ENCODE data around the gene KDM4B.

The KDM4B gene

GRCh38 chr19:4993683-4994082 is 24.8 kb downstream of the KDM4B start:
- no peak overlapping the region for H3K4me3 ChIP-seq (ENCODE audit: low read length)
- H3K36me3 ChIP-seq (ENCODE audit: control insufficient read depth, insufficient read depth, low read length): no peaks in the 10 kb centered on the region
- no peaks in the 10 kb centered on the region for H3K27me3 ChIP-seq (ENCODE audit: control insufficient read depth, insufficient read depth, low read length)
- no peaks in the 10 kb centered on the region for H3K9me3 ChIP-seq (ENCODE audit: control insufficient read depth, insufficient read depth, low read length)
- no peaks in the 10 kb centered on the region for H3K4me1 ChIP-seq (ENCODE audit: control insufficient read depth, insufficient read depth, low read length)
- no peak overlapping the region for H3K27ac ChIP-seq (ENCODE audit: low read length)
- DNase-seq (ENCODE audit: low read depth, low spot score): no peak
- WGBS (ENCODE audit: insufficient coverage, insufficient read length): no CpG with 5 or more reads among the region's 3 CpGs

GRCh38 chr19:4996701-4997100 is 27.8 kb downstream of the KDM4B start:
- WGBS (ENCODE audit: insufficient coverage, insufficient read length): no CpG with 5 or more reads among the region's 5 CpGs

GRCh38 chr19:4997297-4997696 is 28.4 kb downstream of the KDM4B start:
- H3K4me3 ChIP-seq (ENCODE audit: low read length): no peak overlapping the region
- DNase-seq (ENCODE audit: low read depth, low spot score): no peak
- no peak overlapping the region for H3K27ac ChIP-seq (ENCODE audit: low read length)
- H3K36me3 ChIP-seq (ENCODE audit: control insufficient read depth, insufficient read depth, low read length): no peaks in the 10 kb centered on the region
- no peaks in the 10 kb centered on the region for H3K9me3 ChIP-seq (ENCODE audit: control insufficient read depth, insufficient read depth, low read length)
- H3K4me1 ChIP-seq (ENCODE audit: control insufficient read depth, insufficient read depth, low read length): no peaks in the 10 kb centered on the region
- no peaks in the 10 kb centered on the region for H3K27me3 ChIP-seq (ENCODE audit: control insufficient read depth, insufficient read depth, low read length)
- WGBS (ENCODE audit: insufficient coverage, insufficient read length): no CpG with 5 or more reads among the region's 12 CpGs

More at GRCh38 chr19:4996701-4997100, 27.8 kb downstream of the KDM4B start:
- Histone ChIP-seq H3K27me3 (ENCODE audit: control insufficient read depth, insufficient read depth, low read length) (no peaks in the 10 kb centered on the region), H3K4me3 (ENCODE audit: low read length) (no peak overlapping the region), H3K4me1 (ENCODE audit: control insufficient read depth, insufficient read depth, low read length) (no peaks in the 10 kb centered on the region), H3K9me3 (ENCODE audit: control insufficient read depth, insufficient read depth, low read length) (no peaks in the 10 kb centered on the region), H3K36me3 (ENCODE audit: control insufficient read depth, insufficient read depth, low read length) (no peaks in the 10 kb centered on the region), H3K27ac (ENCODE audit: low read length) (no peak overlapping the region)
- DNase-seq (ENCODE audit: low read depth, low spot score): no peak

GRCh38 chr19:5000120-5000611 is 31.3 kb downstream of the KDM4B start:
- no peaks in the 10 kb centered on the region for H3K27me3 ChIP-seq (ENCODE audit: control insufficient read depth, insufficient read depth, low read length)
- WGBS (ENCODE audit: insufficient coverage, insufficient read length): 100% methylated on average over 2 of the region's 6 CpGs
- DNase-seq (ENCODE audit: low read depth, low spot score): no peak
- no peak overlapping the region for H3K27ac ChIP-seq (ENCODE audit: low read length)
- H3K4me3 ChIP-seq (ENCODE audit: low read length): no peak overlapping the region
- no peaks in the 10 kb centered on the region for H3K4me1 ChIP-seq (ENCODE audit: control insufficient read depth, insufficient read depth, low read length)
- H3K36me3 ChIP-seq (ENCODE audit: control insufficient read depth, insufficient read depth, low read length): no peaks in the 10 kb centered on the region
- no peaks in the 10 kb centered on the region for H3K9me3 ChIP-seq (ENCODE audit: control insufficient read depth, insufficient read depth, low read length)

GRCh38 chr19:5001615-5002014 is 32.7 kb downstream of the KDM4B start:
- WGBS (ENCODE audit: insufficient coverage, insufficient read length): no CpG with 5 or more reads among the region's 3 CpGs
- peak; percentile 29 for DNase-seq (ENCODE audit: low read depth, low spot score)
- no peak overlapping the region for H3K27ac ChIP-seq (ENCODE audit: low read length)
- H3K27me3 ChIP-seq (ENCODE audit: control insufficient read depth, insufficient read depth, low read length): no peaks in the 10 kb centered on the region
- no peaks in the 10 kb centered on the region for H3K4me1 ChIP-seq (ENCODE audit: control insufficient read depth, insufficient read depth, low read length)
- no peaks in the 10 kb centered on the region for H3K9me3 ChIP-seq (ENCODE audit: control insufficient read depth, insufficient read depth, low read length)
- no peak overlapping the region for H3K4me3 ChIP-seq (ENCODE audit: low read length)
- H3K36me3 ChIP-seq (ENCODE audit: control insufficient read depth, insufficient read depth, low read length): no peaks in the 10 kb centered on the region

GRCh38 chr19:5002143-5002542 is 33.2 kb downstream of the KDM4B start:
- Histone ChIP-seq H3K9me3 (ENCODE audit: control insufficient read depth, insufficient read depth, low read length) (no peaks in the 10 kb centered on the region), H3K27ac (ENCODE audit: low read length) (no peak overlapping the region), H3K4me3 (ENCODE audit: low read length) (no peak overlapping the region), H3K27me3 (ENCODE audit: control insufficient read depth, insufficient read depth, low read length) (no peaks in the 10 kb centered on the region), H3K4me1 (ENCODE audit: control insufficient read depth, insufficient read depth, low read length) (no peaks in the 10 kb centered on the region), H3K36me3 (ENCODE audit: control insufficient read depth, insufficient read depth, low read length) (no peaks in the 10 kb centered on the region)
- no CpG with 5 or more reads among the region's 4 CpGs for WGBS (ENCODE audit: insufficient coverage, insufficient read length)
- no peak for DNase-seq (ENCODE audit: low read depth, low spot score)

- no peaks in the 10 kb centered on the region for H3K4me1 ChIP-seq (ENCODE audit: control insufficient read depth, insufficient read depth, low read length)
- DNase-seq (ENCODE audit: low read depth, low spot score): no peak
- no peak overlapping the region for H3K4me3 ChIP-seq (ENCODE audit: low read length)
- H3K9me3 ChIP-seq (ENCODE audit: control insufficient read depth, insufficient read depth, low read length): no peaks in the 10 kb centered on the region
- WGBS (ENCODE audit: insufficient coverage, insufficient read length): no CpG with 5 or more reads among the region's 18 CpGs
- no peaks in the 10 kb centered on the region for H3K27me3 ChIP-seq (ENCODE audit: control insufficient read depth, insufficient read depth, low read length)
- H3K27ac ChIP-seq (ENCODE audit: low read length): no peak overlapping the region
- H3K36me3 ChIP-seq (ENCODE audit: control insufficient read depth, insufficient read depth, low read length): no peaks in the 10 kb centered on the region
Observed at GRCh38 chr19:5003781-5004180, 34.9 kb downstream of the KDM4B start.

- no peaks in the 10 kb centered on the region for H3K4me1 ChIP-seq (ENCODE audit: control insufficient read depth, insufficient read depth, low read length)
- H3K27ac ChIP-seq (ENCODE audit: low read length): no peak overlapping the region
- no peak overlapping the region for H3K4me3 ChIP-seq (ENCODE audit: low read length)
- H3K9me3 ChIP-seq (ENCODE audit: control insufficient read depth, insufficient read depth, low read length): no peaks in the 10 kb centered on the region
- DNase-seq (ENCODE audit: low read depth, low spot score): no peak
- no CpG with 5 or more reads among the region's 5 CpGs for WGBS (ENCODE audit: insufficient coverage, insufficient read length)
- H3K36me3 ChIP-seq (ENCODE audit: control insufficient read depth, insufficient read depth, low read length): no peaks in the 10 kb centered on the region
- H3K27me3 ChIP-seq (ENCODE audit: control insufficient read depth, insufficient read depth, low read length): no peaks in the 10 kb centered on the region
Observed at GRCh38 chr19:5005096-5005495, 36.2 kb downstream of the KDM4B start.

- WGBS (ENCODE audit: insufficient coverage, insufficient read length): no CpG with 5 or more reads among the region's 10 CpGs
- Histone ChIP-seq H3K27ac (ENCODE audit: low read length) (no peak overlapping the region), H3K4me1 (ENCODE audit: control insufficient read depth, insufficient read depth, low read length) (no peaks in the 10 kb centered on the region), H3K36me3 (ENCODE audit: control insufficient read depth, insufficient read depth, low read length) (no peaks in the 10 kb centered on the region), H3K4me3 (ENCODE audit: low read length) (no peak overlapping the region), H3K9me3 (ENCODE audit: control insufficient read depth, insufficient read depth, low read length) (no peaks in the 10 kb centered on the region), H3K27me3 (ENCODE audit: control insufficient read depth, insufficient read depth, low read length) (no peaks in the 10 kb centered on the region)
- no peak for DNase-seq (ENCODE audit: low read depth, low spot score)
Observed at GRCh38 chr19:5006201-5006600, 37.3 kb downstream of the KDM4B start.

GRCh38 chr19:5006821-5007220 is 37.9 kb downstream of the KDM4B start:
- DNase-seq (ENCODE audit: low read depth, low spot score): no peak
- no peaks in the 10 kb centered on the region for H3K27me3 ChIP-seq (ENCODE audit: control insufficient read depth, insufficient read depth, low read length)
- WGBS (ENCODE audit: insufficient coverage, insufficient read length): no CpG with 5 or more reads among the region's 13 CpGs
- H3K9me3 ChIP-seq (ENCODE audit: control insufficient read depth, insufficient read depth, low read length): no peaks in the 10 kb centered on the region
- no peaks in the 10 kb centered on the region for H3K4me1 ChIP-seq (ENCODE audit: control insufficient read depth, insufficient read depth, low read length)
- H3K4me3 ChIP-seq (ENCODE audit: low read length): no peak overlapping the region
- no peak overlapping the region for H3K27ac ChIP-seq (ENCODE audit: low read length)
- H3K36me3 ChIP-seq (ENCODE audit: control insufficient read depth, insufficient read depth, low read length): no peaks in the 10 kb centered on the region

- H3K36me3 ChIP-seq (ENCODE audit: control insufficient read depth, insufficient read depth, low read length): peaks cover 3% of the 10 kb centered on the region; the same call in 1 of the 2 replicates
- H3K4me1 ChIP-seq (ENCODE audit: control insufficient read depth, insufficient read depth, low read length): no peaks in the 10 kb centered on the region
- H3K27me3 ChIP-seq (ENCODE audit: control insufficient read depth, insufficient read depth, low read length): no peaks in the 10 kb centered on the region
- no peak overlapping the region for H3K4me3 ChIP-seq (ENCODE audit: low read length)
- no peak overlapping the region for H3K27ac ChIP-seq (ENCODE audit: low read length)
- no peak for DNase-seq (ENCODE audit: low read depth, low spot score)
- WGBS (ENCODE audit: insufficient coverage, insufficient read length): no CpG with 5 or more reads among the region's 26 CpGs
- no peaks in the 10 kb centered on the region for H3K9me3 ChIP-seq (ENCODE audit: control insufficient read depth, insufficient read depth, low read length)
Observed at GRCh38 chr19:5011476-5012238, 42.7 kb downstream of the KDM4B start.
